ENCODE results near the gene ROBO1.

Gene ROBO1

DNA sequence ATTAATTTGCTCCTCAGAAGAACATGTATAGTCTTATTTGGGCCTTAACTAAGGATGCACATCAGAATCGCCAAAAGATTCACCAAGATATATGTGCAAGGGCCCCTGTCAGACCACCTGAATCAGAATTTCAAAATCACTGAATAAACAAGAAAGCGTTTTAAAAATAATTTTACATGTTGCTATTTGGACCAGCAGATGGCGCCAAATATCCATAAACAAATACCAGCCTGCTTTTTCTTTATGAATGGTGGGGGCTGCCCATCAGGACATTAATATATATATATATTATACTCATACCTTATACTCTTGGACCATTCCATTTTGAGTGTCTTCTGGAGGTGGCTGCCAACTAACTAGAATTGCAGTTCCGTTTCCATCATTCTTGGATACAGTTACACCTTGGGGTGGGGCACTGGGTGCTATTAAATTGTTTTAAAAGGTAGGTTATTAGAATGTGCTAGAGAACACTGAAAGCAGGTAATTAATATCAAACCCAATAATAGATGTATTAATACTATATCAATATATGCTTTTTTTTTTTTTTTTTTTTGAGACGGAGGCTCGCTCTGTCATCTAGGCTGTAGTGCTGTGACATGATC is 1108.3 kb downstream of the ROBO1 start:
- no peaks in the 10 kb centered on the region for H3K4me1 ChIP-seq (ENCODE audit: control insufficient read depth in 1 of 2, insufficient read depth in 1 of 2, low read depth in 1 of 2, low read length in 1 of 2)
- H3K36me3 ChIP-seq: no peaks in the 10 kb centered on the region
- H3K9me3 ChIP-seq: no peaks in the 10 kb centered on the region
- TF ChIP-seq, protein P1, sequence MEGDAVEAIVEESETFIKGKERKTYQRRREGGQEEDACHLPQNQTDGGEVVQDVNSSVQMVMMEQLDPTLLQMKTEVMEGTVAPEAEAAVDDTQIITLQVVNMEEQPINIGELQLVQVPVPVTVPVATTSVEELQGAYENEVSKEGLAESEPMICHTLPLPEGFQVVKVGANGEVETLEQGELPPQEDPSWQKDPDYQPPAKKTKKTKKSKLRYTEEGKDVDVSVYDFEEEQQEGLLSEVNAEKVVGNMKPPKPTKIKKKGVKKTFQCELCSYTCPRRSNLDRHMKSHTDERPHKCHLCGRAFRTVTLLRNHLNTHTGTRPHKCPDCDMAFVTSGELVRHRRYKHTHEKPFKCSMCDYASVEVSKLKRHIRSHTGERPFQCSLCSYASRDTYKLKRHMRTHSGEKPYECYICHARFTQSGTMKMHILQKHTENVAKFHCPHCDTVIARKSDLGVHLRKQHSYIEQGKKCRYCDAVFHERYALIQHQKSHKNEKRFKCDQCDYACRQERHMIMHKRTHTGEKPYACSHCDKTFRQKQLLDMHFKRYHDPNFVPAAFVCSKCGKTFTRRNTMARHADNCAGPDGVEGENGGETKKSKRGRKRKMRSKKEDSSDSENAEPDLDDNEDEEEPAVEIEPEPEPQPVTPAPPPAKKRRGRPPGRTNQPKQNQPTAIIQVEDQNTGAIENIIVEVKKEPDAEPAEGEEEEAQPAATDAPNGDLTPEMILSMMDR (IDR thresholded peaks at IDR 0.05): peak; percentile 13
- H3K27ac ChIP-seq: no peak overlapping the region
- no peaks in the 10 kb centered on the region for H3K27me3 ChIP-seq
- no peak overlapping the region for H3K4me3 ChIP-seq (ENCODE audit: low read depth in 1 of 2, low read length in 1 of 2)

DNA sequence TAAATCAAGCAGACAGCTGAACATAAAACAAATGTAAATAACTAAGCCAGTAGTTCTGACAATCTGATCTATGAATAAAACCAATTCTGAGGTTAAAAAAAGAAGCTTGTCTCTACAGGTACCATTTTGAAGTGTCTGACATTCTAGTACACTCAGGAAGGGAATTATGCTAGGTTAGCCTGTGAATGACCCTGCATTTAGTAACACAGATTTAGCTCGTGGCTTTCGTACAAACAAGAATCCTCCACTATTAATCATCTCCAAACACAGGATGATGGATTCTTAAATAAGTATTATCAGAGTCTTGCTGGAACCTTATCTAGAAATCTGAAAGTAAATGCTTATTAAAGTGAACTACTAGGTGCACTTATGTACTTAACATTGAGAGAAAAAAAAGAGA is 1120.1 kb downstream of the ROBO1 start:
- Histone ChIP-seq H3K27ac (no peak overlapping the region), H3K27me3 (no peaks in the 10 kb centered on the region), H3K36me3 (no peaks in the 10 kb centered on the region), H3K9me3 (no peaks in the 10 kb centered on the region), H3K4me3 (ENCODE audit: low read depth in 1 of 2, low read length in 1 of 2) (no peak overlapping the region), H3K4me1 (ENCODE audit: control insufficient read depth in 1 of 2, insufficient read depth in 1 of 2, low read depth in 1 of 2, low read length in 1 of 2) (peaks cover 11 to 12% of the 10 kb centered on the region in 2 experiments)
- TF ChIP-seq, protein P1 (IDR thresholded peaks at IDR 0.05): no peak

DNA sequence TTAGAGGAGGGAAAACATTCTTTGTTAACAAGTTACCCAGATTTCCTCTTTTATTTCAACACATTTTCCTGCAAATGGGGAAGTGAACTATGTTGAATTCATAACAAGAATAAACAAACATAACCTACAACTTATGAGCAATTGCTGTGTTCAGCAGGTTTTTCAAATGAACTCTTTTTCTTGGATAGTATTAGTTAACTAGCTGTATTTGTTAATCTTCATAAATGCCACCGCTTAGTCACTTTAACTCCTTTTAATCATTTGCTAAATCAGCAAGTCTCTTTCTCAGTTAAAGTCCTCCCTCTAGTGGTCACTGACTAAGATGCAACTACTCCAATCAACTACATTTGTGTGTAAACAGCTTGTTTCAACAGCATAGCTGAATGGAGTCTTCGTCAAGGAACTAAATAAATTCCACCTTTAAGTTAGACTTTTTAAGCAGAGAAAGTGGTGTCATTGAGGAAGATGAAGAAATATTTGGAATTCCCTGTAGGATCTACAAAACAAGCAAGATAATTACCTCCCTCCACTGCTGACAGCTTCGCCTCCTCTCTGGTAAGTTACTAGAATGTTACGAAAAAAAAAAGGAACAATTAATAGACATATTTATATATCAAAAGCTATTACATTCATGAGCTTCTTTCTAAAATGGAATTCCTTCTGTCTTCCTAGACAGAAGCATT is 1122.0 kb downstream of the ROBO1 start:
- H3K9me3 ChIP-seq: no peaks in the 10 kb centered on the region
- no peaks in the 10 kb centered on the region for H3K36me3 ChIP-seq
- TF ChIP-seq, protein P1 (IDR thresholded peaks at IDR 0.05): peak; percentile 21
- H3K27me3 ChIP-seq: no peaks in the 10 kb centered on the region
- H3K27ac ChIP-seq: no peak overlapping the region
- no peak overlapping the region for H3K4me3 ChIP-seq (ENCODE audit: low read depth in 1 of 2, low read length in 1 of 2)
- peaks cover 11 to 12% of the 10 kb centered on the region in 2 experiments for H3K4me1 ChIP-seq (ENCODE audit: control insufficient read depth in 1 of 2, insufficient read depth in 1 of 2, low read depth in 1 of 2, low read length in 1 of 2)

DNA sequence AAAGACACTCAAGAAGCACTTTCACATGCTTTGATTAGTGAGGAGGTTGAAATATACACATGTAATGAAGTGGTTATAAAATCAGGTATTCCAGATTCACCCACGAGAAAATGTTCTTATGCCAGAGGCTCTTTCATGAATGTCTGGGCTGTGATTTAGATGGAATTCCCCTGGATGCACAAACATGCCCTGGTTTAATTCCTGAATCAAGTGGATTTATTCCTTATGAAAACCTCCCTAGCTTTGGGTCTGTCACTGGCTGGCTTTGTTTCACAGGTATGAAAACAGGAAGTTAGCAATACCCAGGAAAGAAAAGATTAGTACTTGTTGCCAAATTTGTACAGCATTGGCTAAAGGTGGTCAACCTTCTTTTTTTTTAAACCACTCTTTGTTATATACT is 1123.0 kb downstream of the ROBO1 start:
- Histone ChIP-seq H3K27me3 (no peaks in the 10 kb centered on the region), H3K27ac (no peak overlapping the region), H3K9me3 (no peaks in the 10 kb centered on the region), H3K4me1 (ENCODE audit: control insufficient read depth in 1 of 2, insufficient read depth in 1 of 2, low read depth in 1 of 2, low read length in 1 of 2) (peaks cover 11 to 12% of the 10 kb centered on the region in 2 experiments), H3K36me3 (no peaks in the 10 kb centered on the region), H3K4me3 (ENCODE audit: low read depth in 1 of 2, low read length in 1 of 2) (no peak overlapping the region)
- TF ChIP-seq, protein P1 (IDR thresholded peaks at IDR 0.05): no peak

DNA sequence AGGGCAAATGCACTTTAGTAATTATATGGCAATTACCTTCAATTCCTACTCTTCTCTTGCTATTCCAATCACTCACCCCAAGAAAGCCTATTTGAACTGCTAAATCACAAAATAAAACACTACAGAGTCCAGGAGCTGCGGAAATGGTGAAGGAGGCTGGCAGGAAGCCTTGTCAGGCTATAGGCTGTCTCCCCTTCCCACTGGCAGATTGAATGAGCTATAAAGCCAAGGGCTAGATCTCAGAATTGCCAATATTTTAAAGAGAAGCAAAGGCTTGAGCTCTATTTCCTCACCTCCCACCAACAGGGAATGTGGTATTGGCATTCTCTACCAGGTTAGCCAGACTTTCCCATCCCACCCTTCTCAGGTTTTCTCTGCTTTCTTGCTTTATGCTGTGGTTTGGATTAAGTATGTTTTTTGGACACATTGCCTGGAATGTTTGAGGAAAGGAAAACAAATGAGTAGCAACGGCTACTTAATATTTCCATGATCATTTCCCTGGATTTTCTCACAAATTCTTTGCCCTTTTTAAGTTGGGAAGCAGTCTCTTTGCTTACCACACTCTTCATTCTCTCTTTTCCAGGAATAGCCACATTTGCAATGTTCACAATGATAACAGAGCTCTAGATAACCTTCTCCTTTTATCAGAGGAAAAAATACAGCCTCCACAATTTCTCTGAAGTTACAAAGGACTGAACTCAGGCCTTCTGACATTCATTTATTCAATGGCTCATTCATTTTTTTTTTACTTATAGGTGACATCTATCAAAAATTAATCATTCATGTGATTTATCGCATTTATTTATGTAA is 1125.4 kb downstream of the ROBO1 start:
- no peaks in the 10 kb centered on the region for H3K9me3 ChIP-seq
- TF ChIP-seq, protein P1 (IDR thresholded peaks at IDR 0.05): no peak
- no peaks in the 10 kb centered on the region for H3K27me3 ChIP-seq
- H3K36me3 ChIP-seq: no peaks in the 10 kb centered on the region
- peaks cover 11 to 12% of the 10 kb centered on the region in 2 experiments for H3K4me1 ChIP-seq (ENCODE audit: control insufficient read depth in 1 of 2, insufficient read depth in 1 of 2, low read depth in 1 of 2, low read length in 1 of 2)
- no peak overlapping the region for H3K27ac ChIP-seq
- H3K4me3 ChIP-seq (ENCODE audit: low read depth in 1 of 2, low read length in 1 of 2): no peak overlapping the region
